Esophagus muscularis mucosa (tissue), 3 donors: ENCODE measurements around the gene TP53RK.

ENCODE experiments used
- CTCF ChIP-seq, 3 experiments: fragments of 200-600 bp in 2 of 3; fragments of 450-650 bp in 1 of 3; sonication (generic) in 2 of 3; IDR thresholded peaks; one replicate each; pipeline ENCODE4 v1.5.1; 2017 to 2019; ENCODE audit warnings: antibody characterized with exemption in 3 of 3, mild to moderate bottlenecking in 2 of 3, moderate library complexity in 1 of 3
- POLR2AphosphoS5 ChIP-seq, 2 donors: sonication (generic); formaldehyde crosslinking; IDR thresholded peaks; one replicate each; pipeline ENCODE4 v1.6.1; 2017; ENCODE audit warnings: antibody characterized with exemption in 2 of 2

- TF ChIP-seq POLR2AphosphoS5 (IDR thresholded peaks at IDR 0.05) (no peak), CTCF (IDR thresholded peaks at IDR 0.05) (no peak)
Measured at GRCh38 chr20:46698788-46699187, 9.5 kb upstream of the TP53RK start.
